Measurements from ENCODE around the gene JMJD4. TPM values are rescaled to one million over a fixed set of nuclear protein-coding genes. Genes with fewer than 3 reads are reported as not detected.

Gene JMJD4
- total and polyA plus RNA-seq, 9 of the 15 experiments (the other 6 are each of a cell fraction or from before 2014, with no cell fraction given): 1.4 to 42.6 (median 29.2) TPM

DNA sequence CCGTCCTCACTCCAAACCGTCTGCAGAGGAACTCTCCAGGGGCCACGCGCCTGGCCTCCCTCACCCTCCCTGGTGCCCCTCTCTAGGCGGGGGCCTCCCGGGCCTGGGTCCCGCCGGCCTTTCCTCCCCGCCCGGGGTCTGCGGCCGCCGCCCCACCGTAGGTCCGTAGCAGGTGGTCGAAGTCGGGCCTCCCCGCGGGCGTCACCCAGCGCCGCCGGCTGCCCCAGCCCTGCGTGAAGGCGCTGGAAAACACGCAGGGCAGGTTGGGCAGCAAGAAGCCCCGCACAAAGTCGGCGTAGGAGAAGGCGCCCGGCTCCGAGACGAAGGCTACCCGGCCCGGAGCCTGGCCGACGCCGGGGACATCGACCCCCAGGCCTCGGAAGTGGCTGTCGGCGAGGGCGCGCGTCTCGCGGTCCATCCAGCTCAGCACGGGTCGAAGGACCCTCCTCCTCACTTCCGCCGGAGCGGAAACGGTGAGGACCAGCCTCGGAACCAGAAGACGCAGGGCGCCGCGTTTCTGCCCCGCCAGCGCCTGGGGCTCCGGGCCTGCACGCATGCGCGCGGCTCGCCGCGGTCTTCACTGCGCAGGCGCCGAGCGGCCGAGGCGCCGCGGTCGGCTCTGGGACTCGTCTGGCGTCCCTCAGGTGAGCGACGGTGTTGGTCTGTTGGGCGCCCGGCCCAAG lies at the start of gene JMJD4, which contains the start of gene SNAP47 (continued):
- TF ChIP-seq ZEB2 (IDR thresholded peaks at IDR 0.05): peak; percentile 97
- TF ChIP-seq, protein P1, sequence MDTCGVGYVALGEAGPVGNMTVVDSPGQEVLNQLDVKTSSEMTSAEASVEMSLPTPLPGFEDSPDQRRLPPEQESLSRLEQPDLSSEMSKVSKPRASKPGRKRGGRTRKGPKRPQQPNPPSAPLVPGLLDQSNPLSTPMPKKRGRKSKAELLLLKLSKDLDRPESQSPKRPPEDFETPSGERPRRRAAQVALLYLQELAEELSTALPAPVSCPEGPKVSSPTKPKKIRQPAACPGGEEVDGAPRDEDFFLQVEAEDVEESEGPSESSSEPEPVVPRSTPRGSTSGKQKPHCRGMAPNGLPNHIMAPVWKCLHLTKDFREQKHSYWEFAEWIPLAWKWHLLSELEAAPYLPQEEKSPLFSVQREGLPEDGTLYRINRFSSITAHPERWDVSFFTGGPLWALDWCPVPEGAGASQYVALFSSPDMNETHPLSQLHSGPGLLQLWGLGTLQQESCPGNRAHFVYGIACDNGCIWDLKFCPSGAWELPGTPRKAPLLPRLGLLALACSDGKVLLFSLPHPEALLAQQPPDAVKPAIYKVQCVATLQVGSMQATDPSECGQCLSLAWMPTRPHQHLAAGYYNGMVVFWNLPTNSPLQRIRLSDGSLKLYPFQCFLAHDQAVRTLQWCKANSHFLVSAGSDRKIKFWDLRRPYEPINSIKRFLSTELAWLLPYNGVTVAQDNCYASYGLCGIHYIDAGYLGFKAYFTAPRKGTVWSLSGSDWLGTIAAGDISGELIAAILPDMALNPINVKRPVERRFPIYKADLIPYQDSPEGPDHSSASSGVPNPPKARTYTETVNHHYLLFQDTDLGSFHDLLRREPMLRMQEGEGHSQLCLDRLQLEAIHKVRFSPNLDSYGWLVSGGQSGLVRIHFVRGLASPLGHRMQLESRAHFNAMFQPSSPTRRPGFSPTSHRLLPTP (IDR thresholded peaks at IDR 0.05; ENCODE audit: borderline replicate concordance, extremely low read depth, insufficient read length): no peak
- TF ChIP-seq, protein P2, sequence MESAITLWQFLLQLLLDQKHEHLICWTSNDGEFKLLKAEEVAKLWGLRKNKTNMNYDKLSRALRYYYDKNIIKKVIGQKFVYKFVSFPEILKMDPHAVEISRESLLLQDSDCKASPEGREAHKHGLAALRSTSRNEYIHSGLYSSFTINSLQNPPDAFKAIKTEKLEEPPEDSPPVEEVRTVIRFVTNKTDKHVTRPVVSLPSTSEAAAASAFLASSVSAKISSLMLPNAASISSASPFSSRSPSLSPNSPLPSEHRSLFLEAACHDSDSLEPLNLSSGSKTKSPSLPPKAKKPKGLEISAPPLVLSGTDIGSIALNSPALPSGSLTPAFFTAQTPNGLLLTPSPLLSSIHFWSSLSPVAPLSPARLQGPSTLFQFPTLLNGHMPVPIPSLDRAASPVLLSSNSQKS (CRISPR knock-in tag; IDR thresholded peaks at IDR 0.05): no peak
- TF ChIP-seq EZH2 (IDR thresholded peaks at IDR 0.05; ENCODE audit: borderline replicate concordance, low read depth, low read length): no peak
- no peak for TF ChIP-seq STAT5A (IDR thresholded peaks at IDR 0.05; ENCODE audit: borderline replicate concordance, low read length)
- peak; percentile 92 for TF ChIP-seq MYC (IDR thresholded peaks at IDR 0.05; ENCODE audit: low read depth, low read length)
- peak; percentile 59; the same call in 1 of the 2 replicates for TF ChIP-seq MYC (CRISPR knock-in tag; IDR thresholded peaks at IDR 0.05; ENCODE audit: borderline replicate concordance, low read depth)
- no peak for TF ChIP-seq FOXJ3 (CRISPR knock-in tag; IDR thresholded peaks at IDR 0.05)
- TF ChIP-seq, protein P3, sequence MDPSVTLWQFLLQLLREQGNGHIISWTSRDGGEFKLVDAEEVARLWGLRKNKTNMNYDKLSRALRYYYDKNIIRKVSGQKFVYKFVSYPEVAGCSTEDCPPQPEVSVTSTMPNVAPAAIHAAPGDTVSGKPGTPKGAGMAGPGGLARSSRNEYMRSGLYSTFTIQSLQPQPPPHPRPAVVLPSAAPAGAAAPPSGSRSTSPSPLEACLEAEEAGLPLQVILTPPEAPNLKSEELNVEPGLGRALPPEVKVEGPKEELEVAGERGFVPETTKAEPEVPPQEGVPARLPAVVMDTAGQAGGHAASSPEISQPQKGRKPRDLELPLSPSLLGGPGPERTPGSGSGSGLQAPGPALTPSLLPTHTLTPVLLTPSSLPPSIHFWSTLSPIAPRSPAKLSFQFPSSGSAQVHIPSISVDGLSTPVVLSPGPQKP (CRISPR knock-in tag; IDR thresholded peaks at IDR 0.05): no peak
- TF ChIP-seq HEY1 (CRISPR knock-in tag; IDR thresholded peaks at IDR 0.05; ENCODE audit: borderline replicate concordance): no peak
- no peak for TF ChIP-seq SPI1 (IDR thresholded peaks at IDR 0.05; ENCODE audit: borderline replicate concordance, low read depth, low read length)
- TF ChIP-seq, protein P4, sequence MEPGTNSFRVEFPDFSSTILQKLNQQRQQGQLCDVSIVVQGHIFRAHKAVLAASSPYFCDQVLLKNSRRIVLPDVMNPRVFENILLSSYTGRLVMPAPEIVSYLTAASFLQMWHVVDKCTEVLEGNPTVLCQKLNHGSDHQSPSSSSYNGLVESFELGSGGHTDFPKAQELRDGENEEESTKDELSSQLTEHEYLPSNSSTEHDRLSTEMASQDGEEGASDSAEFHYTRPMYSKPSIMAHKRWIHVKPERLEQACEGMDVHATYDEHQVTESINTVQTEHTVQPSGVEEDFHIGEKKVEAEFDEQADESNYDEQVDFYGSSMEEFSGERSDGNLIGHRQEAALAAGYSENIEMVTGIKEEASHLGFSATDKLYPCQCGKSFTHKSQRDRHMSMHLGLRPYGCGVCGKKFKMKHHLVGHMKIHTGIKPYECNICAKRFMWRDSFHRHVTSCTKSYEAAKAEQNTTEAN (CRISPR knock-in tag; IDR thresholded peaks at IDR 0.05): no peak
- no peak for TF ChIP-seq BCL6 (CRISPR knock-in tag; IDR thresholded peaks at IDR 0.05)
- TF ChIP-seq, protein P5, sequence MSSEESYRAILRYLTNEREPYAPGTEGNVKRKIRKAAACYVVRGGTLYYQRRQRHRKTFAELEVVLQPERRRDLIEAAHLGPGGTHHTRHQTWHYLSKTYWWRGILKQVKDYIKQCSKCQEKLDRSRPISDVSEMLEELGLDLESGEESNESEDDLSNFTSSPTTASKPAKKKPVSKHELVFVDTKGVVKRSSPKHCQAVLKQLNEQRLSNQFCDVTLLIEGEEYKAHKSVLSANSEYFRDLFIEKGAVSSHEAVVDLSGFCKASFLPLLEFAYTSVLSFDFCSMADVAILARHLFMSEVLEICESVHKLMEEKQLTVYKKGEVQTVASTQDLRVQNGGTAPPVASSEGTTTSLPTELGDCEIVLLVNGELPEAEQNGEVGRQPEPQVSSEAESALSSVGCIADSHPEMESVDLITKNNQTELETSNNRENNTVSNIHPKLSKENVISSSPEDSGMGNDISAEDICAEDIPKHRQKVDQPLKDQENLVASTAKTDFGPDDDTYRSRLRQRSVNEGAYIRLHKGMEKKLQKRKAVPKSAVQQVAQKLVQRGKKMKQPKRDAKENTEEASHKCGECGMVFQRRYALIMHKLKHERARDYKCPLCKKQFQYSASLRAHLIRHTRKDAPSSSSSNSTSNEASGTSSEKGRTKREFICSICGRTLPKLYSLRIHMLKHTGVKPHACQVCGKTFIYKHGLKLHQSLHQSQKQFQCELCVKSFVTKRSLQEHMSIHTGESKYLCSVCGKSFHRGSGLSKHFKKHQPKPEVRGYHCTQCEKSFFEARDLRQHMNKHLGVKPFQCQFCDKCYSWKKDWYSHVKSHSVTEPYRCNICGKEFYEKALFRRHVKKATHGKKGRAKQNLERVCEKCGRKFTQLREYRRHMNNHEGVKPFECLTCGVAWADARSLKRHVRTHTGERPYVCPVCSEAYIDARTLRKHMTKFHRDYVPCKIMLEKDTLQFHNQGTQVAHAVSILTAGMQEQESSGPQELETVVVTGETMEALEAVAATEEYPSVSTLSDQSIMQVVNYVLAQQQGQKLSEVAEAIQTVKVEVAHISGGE (CRISPR knock-in tag; IDR thresholded peaks at IDR 0.05): peak; percentile 99 to 100 (median 100)
- TF ChIP-seq, protein P6, sequence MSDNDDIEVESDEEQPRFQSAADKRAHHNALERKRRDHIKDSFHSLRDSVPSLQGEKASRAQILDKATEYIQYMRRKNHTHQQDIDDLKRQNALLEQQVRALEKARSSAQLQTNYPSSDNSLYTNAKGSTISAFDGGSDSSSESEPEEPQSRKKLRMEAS (CRISPR knock-in tag; IDR thresholded peaks at IDR 0.05): peak; percentile 83
- 0 out of 2 replicates have a peak, but pooled peaks have one; percentile 54 for TF ChIP-seq RUNX1 (IDR thresholded peaks at IDR 0.05; ENCODE audit: low read depth)
- peak; percentile 79 for TF ChIP-seq TBP (optimal IDR thresholded peaks at IDR 0.05; ENCODE audit: low read depth, low read length)
